MG63 (cell line): ENCODE results near the gene MLC1. TPM values are rescaled to one million over a fixed set of nuclear protein-coding genes. Genes with fewer than 3 reads are reported as not detected.

Experiments used
- DNase-seq: peaks from one replicate; pipeline ENCODE4 v3.0.0-alpha.2; 2020
- H3K27me3 ChIP-seq: fragments of 250-450 bp; sonication (Bioruptor Pico); 2 replicates; pipeline ENCODE4 v1.5.1; 2020; ENCODE audit warnings: mild to moderate bottlenecking, moderate library complexity
- H3K36me3 ChIP-seq: fragments of 250-450 bp; sonication (Bioruptor Pico); 2 replicates; pipeline ENCODE4 v1.5.1; 2020; ENCODE audit warnings: mild to moderate bottlenecking, moderate library complexity
- H3K4me3 ChIP-seq: fragments of 250-450 bp; sonication (Bioruptor Pico); 2 replicates; pipeline ENCODE4 v1.5.1; 2020; ENCODE audit warnings: mild to moderate bottlenecking, moderate library complexity
- H3K9me3 ChIP-seq: fragments of 250-450 bp; sonication (Bioruptor Pico); 2 replicates; pipeline ENCODE4 v1.5.1; 2020; ENCODE audit warnings: mild to moderate bottlenecking, moderate library complexity
- total RNA-seq: library from RNA; depleted of rRNA; stranded (reverse); fragments of >200 nt; shearing (Covaris generic); gene quantifications from 2 replicates; pipeline ENCODE4 v1.2.3, GENCODE V29; 2014; ENCODE audit warnings: low replicate concordance; rRNA removed

MLC1 gene
- not detected in 2 replicates for total RNA-seq

GRCh38 chr22:50085211-50085972, at the start of gene MLC1:
TSS of gene MLC1 (minus strand) at chr22:50085426. CDS start at chr22:50084902, 524 bp downstream.
- Histone ChIP-seq H3K4me3 (no peak within 1 kb of the TSS), H3K27me3 (no peaks in the 10 kb centered on the region), H3K36me3 (no peaks in the 10 kb centered on the region), H3K9me3 (no peaks in the 10 kb centered on the region)
- DNase-seq = no peak

GRCh38 chr22:50134481-50134880, 49.3 kb upstream of the MLC1 start:
- Histone ChIP-seq H3K36me3 (no peaks in the 10 kb centered on the region), H3K4me3 (no peak overlapping the region), H3K9me3 (no peaks in the 10 kb centered on the region), H3K27me3 (no peaks in the 10 kb centered on the region; the same call in 1 of the 2 replicates)
- no peak for DNase-seq

GRCh38 chr22:50131894-50132293, 46.7 kb upstream of the MLC1 start:
- Histone ChIP-seq H3K9me3 (no peaks in the 10 kb centered on the region), H3K36me3 (no peaks in the 10 kb centered on the region), H3K4me3 (no peak overlapping the region), H3K27me3 (no peaks in the 10 kb centered on the region; the same call in 1 of the 2 replicates)
- no peak for DNase-seq

DNA sequence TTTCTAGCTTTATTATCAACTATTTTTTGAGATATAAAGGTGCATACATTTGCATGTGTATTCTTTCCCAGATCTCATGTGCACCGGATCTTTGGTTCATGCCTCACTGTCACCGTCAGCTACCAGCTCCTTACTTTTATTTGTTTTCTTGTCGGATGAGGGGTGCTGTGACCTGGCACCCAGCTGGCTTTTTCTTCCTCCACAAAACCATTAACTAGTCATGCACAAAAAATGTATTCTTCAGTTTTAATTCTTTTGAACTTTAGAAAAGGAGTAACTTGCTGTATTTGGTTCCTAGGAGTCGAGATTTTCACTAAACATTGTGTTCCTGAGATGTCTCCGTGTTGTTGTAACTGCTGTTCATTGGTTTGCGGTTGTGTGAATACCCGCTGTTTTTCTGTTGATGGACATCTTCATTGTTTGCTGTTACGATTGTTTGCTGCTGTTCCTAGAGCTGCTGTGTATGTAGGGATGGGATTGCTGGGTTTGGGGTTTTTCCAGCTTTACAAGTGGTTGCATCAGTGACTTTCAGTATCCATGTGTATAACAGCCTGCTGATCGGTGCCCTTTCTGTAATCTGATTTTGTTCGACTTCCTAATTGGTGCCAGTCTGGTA, 44.0 kb upstream of the MLC1 start:
- DNase-seq = no peak
- Histone ChIP-seq H3K27me3 (no peaks in the 10 kb centered on the region; the same call in 1 of the 2 replicates), H3K36me3 (no peaks in the 10 kb centered on the region), H3K4me3 (no peak overlapping the region), H3K9me3 (no peaks in the 10 kb centered on the region)

- Histone ChIP-seq H3K27me3 (no peaks in the 10 kb centered on the region), H3K36me3 (no peaks in the 10 kb centered on the region), H3K4me3 (no peak overlapping the region), H3K9me3 (peaks cover 4% of the 10 kb centered on the region)
- no peak for DNase-seq
Observed at GRCh38 chr22:50125029-50125428, 39.8 kb upstream of the MLC1 start.

DNA sequence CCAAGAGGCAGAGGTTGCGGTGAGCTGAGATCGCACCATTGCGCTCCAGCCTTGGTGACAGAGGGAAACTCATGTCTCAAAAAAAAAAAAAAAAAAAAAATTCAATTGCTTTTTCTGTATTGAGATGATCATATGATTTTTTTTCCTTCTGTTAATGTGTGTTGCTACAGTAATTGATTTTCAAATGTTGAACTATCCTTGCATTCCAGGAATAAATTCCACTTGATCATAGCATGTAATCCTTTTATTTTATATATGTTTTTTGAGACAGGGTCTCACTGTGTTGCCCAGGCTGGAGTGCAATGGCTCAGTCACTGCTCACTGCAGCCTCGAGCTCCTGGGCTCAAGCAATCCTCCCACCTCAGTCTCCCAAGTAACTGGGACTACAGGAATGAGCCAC, 37.9 kb upstream of the MLC1 start:
- Histone ChIP-seq H3K27me3 (no peaks in the 10 kb centered on the region), H3K4me3 (no peak overlapping the region), H3K9me3 (peaks cover 4% of the 10 kb centered on the region), H3K36me3 (no peaks in the 10 kb centered on the region)
- no peak for DNase-seq

- no peak overlapping the region for H3K4me3 ChIP-seq
- no peaks in the 10 kb centered on the region for H3K36me3 ChIP-seq
- no peak for DNase-seq
- H3K9me3 ChIP-seq = peaks cover 4% of the 10 kb centered on the region
- no peaks in the 10 kb centered on the region for H3K27me3 ChIP-seq
Observed at GRCh38 chr22:50121202-50121740, 36.0 kb upstream of the MLC1 start.

- Histone ChIP-seq H3K27me3 (no peaks in the 10 kb centered on the region), H3K9me3 (peaks cover 4% of the 10 kb centered on the region), H3K4me3 (no peak overlapping the region), H3K36me3 (no peaks in the 10 kb centered on the region)
- DNase-seq = no peak
Observed at GRCh38 chr22:50119768-50120251, 34.6 kb upstream of the MLC1 start.

DNA sequence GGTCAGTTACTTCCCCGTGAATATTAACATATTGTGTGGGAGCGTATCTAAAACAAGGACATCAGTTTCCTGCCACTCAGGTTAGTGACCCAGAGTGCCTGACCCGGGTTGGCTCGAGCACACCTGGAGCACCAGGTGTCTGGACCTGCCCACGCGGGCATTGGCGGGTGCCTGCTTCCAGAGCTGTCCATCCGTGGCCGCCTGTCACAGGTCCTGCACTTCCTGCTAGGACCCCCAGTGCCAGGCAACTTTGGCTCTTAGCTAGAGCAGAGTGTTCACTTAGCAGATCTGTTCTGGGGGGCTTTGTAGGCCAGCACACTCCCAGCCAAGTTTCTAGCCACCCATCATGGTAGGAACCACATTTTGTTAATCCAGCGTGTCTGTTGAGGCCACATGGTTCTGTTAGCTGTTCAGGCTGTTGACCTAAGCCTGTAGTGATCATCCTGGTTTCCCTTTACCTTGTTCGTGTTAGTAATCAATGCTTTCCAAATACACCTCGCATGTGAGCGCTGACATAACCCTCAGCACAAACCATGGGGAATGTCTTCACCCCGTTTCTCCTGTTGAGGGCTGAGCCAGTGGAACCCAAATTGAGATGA, 34.0 kb upstream of the MLC1 start:
- H3K27me3 ChIP-seq = no peaks in the 10 kb centered on the region

GRCh38 chr22:50118557-50119168, 33.4 kb upstream of the MLC1 start:
- no peak for DNase-seq
- no peaks in the 10 kb centered on the region for H3K27me3 ChIP-seq
- H3K4me3 ChIP-seq = no peak overlapping the region
- H3K9me3 ChIP-seq = peaks cover 4% of the 10 kb centered on the region
- no peaks in the 10 kb centered on the region for H3K36me3 ChIP-seq

More for the DNA sequence above, 34.0 kb upstream of the MLC1 start:
- DNase-seq = no peak
- Histone ChIP-seq H3K4me3 (no peak overlapping the region), H3K9me3 (peaks cover 4% of the 10 kb centered on the region), H3K36me3 (no peaks in the 10 kb centered on the region)

- peaks cover 4% of the 10 kb centered on the region for H3K9me3 ChIP-seq
- no peaks in the 10 kb centered on the region for H3K27me3 ChIP-seq
- no peaks in the 10 kb centered on the region for H3K36me3 ChIP-seq
- no peak overlapping the region for H3K4me3 ChIP-seq
- no peak for DNase-seq
Observed at GRCh38 chr22:50118129-50118528, 32.9 kb upstream of the MLC1 start.

DNA sequence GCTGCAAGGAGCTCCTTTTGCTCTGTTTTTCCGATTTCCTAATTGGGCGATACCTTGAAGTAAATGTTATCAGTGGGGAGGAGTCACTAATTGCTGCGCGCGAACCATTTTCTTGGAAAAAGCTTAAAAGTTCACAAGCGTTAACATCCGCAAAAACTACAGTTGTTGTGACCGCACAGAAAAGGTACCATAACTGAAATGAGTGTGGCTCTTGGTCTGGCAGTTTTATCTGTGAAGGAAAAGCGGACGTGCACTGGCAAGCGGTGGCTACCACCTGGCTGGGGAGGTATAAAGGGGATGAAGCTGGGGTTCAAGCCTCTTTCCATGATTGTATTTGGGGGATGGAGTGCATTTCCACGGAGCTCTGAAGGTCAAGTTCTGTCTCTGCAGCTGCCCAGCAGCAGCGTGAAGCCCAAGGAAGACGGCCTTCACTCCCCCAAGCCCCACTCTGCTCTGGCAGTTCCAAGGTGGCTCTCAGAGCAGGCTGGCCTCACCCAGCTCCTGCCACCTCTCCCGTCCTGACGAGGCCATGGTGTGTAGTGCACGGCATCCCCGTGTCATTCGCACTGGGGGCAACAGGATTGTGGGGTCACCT, 32.0 kb upstream of the MLC1 start:
- H3K27me3 ChIP-seq = no peaks in the 10 kb centered on the region
- H3K36me3 ChIP-seq = no peaks in the 10 kb centered on the region
- peaks cover 1% of the 10 kb centered on the region for H3K9me3 ChIP-seq
- no peak overlapping the region for H3K4me3 ChIP-seq
- no peak for DNase-seq

GRCh38 chr22:50115693-50116092, 30.5 kb upstream of the MLC1 start:
- no peaks in the 10 kb centered on the region for H3K27me3 ChIP-seq
- no peak overlapping the region for H3K4me3 ChIP-seq
- H3K36me3 ChIP-seq = no peaks in the 10 kb centered on the region
- no peaks in the 10 kb centered on the region for H3K9me3 ChIP-seq
- peak; percentile 25 for DNase-seq

- H3K4me3 ChIP-seq = no peak overlapping the region
- no peaks in the 10 kb centered on the region for H3K9me3 ChIP-seq
- no peaks in the 10 kb centered on the region for H3K36me3 ChIP-seq
- no peak for DNase-seq
- no peaks in the 10 kb centered on the region for H3K27me3 ChIP-seq
Observed at GRCh38 chr22:50114221-50115021, 29.2 kb upstream of the MLC1 start.

DNA sequence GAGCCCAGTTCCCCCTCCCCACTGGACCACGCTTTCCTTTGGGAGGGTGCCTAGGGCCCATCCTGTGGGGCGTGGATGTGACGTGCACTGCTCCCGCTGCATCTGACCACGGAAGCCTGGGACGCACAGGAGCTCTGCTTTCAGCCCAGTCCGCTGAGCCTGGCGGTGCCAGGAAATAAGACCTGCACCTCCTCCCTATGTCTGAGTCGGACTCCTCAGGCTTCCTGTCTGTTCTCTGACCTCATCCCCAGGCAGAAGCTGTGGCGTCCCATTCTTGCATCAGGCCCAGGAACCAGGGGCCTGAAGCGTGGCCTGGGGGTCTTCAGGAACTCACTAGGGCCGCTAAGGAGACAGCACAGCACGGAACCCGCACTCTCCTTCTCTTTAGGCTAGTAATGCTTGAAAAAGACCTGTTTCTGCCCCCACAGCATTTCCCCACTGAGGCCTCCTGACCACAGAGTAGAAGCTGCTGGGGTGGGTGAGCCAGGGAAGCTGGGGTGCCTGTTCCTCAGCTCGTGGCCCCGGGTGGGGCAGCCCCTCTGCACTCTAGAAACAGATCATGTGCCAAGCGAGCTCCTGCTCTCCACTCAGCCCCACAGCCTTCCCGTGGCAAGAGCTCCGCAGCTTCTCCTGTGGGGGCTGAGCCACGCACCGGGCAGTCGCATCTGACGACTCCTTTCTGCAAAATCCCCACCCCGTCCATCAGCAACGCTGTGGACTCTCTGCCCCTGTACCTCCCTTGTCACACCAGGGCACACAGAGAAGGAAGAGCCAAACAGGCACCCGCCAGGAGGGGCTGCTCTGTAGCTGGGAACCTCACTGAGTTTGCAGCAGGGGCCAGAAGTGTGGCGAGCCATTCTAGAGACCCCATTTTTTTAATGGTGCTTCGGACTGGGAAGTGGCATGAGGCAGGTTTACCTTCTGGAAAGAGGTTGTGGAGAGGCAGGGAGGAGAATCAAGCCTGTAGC, 27.2 kb upstream of the MLC1 start:
- no peaks in the 10 kb centered on the region for H3K9me3 ChIP-seq
- no peak overlapping the region for H3K4me3 ChIP-seq
- H3K27me3 ChIP-seq = no peaks in the 10 kb centered on the region
- DNase-seq = peak; percentile 44
- H3K36me3 ChIP-seq = no peaks in the 10 kb centered on the region
